IMR-90 (cell line): ENCODE results near the gene SERPINH1.

Experiments
- CEBPB ChIP-seq: IDR thresholded peaks from 2 replicates; pipeline ENCODE4 v1.6.1; 2012; ENCODE audit warnings: low read depth, low read length, improper control_type of control experiment
- CHD1 ChIP-seq: IDR thresholded peaks from 2 replicates; pipeline ENCODE4 v1.6.1; 2012; ENCODE audit warnings: low read depth, low read length, improper control_type of control experiment
- CTCF ChIP-seq: conservative IDR thresholded peaks from 2 replicates; pipeline ENCODE4 v1.5.1; 2012; ENCODE audit warnings: mild to moderate bottlenecking, low read depth, low read length, improper control_type of control experiment
- MAFK ChIP-seq: IDR thresholded peaks from 2 replicates; pipeline ENCODE4 v1.6.1; 2012; ENCODE audit warnings: low read depth, low read length, improper control_type of control experiment
- MAZ ChIP-seq: IDR thresholded peaks from 2 replicates; pipeline ENCODE4 v1.6.1; 2012; ENCODE audit warnings: low read depth, mild to moderate bottlenecking, low read length, improper control_type of control experiment, moderate library complexity, borderline replicate concordance
- POLR2A ChIP-seq: IDR thresholded peaks from 2 replicates; pipeline ENCODE4 v1.6.1; 2012; ENCODE audit warnings: mild to moderate bottlenecking, low read depth, low read length
- RAD21 ChIP-seq: IDR thresholded peaks from 2 replicates; pipeline ENCODE4 v1.6.1; 2012; ENCODE audit warnings: low read length, improper control_type of control experiment
- RCOR1 ChIP-seq: IDR thresholded peaks from 2 replicates; pipeline ENCODE4 v1.6.1; 2012; ENCODE audit warnings: mild to moderate bottlenecking, low read length, improper control_type of control experiment; ENCODE audit not compliant: insufficient replicate concordance
- RFX5 ChIP-seq: IDR thresholded peaks from 2 replicates; pipeline ENCODE4 v1.8.0; 2012; ENCODE audit warnings: low read depth, mild to moderate bottlenecking, low read length, moderate library complexity
- SMC3 ChIP-seq: fragments of 150-350 bp; IDR thresholded peaks from 2 replicates; pipeline ENCODE4 v1.6.1; 2016; ENCODE audit warnings: low read depth, mild to moderate bottlenecking, antibody characterized with exemption, low read length, moderate library complexity
- TF ChIP-seq, protein P1 (sequence below): fragments of 150-350 bp; IDR thresholded peaks from 2 replicates; pipeline ENCODE4 v1.6.1; 2017; ENCODE audit warnings: mild to moderate bottlenecking, antibody characterized with exemption, low read length, low read depth

DNA sequence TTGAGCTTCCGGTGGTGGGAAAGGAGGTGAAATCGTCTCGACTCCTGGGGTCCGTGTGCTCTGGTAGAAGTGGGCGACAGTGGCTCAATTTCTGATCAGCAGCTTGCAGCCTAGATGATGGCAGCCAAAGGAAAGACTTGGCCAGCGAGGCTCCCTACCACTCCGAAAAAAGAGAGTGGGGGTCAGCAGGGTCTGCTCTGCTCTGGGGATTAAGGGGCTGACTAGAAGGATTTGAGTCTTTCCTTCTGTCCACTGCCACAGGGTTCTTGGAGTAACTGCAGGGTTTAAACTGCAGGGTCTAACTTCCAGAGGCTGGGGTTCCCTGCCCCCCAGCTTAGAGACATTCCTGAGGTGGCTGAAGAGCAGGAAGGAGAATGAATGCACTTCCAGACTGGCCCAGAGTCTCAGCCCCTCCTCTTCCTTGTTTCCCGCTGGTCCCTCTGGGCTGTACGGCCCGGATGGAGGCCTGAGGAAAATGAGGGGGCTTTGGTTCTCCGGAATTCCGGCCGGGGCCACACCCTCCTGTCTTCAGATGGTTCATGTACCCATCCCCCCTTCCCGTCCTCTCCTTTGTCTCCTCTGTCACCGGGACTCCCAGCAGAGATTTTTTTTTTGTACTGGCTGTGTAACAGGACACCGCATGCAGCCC, 907 bp downstream of the SERPINH1 start:
- TF ChIP-seq CTCF (no peak), CHD1 (no peak; the same call in 1 of the 2 replicates), POLR2A (no peak; the same call in 1 of the 2 replicates), RAD21 (no peak), SMC3 (no peak), MAFK (no peak), CEBPB (no peak), RCOR1 (no peak), RFX5 (no peak), MAZ (no peak)
- TF ChIP-seq, protein P1, sequence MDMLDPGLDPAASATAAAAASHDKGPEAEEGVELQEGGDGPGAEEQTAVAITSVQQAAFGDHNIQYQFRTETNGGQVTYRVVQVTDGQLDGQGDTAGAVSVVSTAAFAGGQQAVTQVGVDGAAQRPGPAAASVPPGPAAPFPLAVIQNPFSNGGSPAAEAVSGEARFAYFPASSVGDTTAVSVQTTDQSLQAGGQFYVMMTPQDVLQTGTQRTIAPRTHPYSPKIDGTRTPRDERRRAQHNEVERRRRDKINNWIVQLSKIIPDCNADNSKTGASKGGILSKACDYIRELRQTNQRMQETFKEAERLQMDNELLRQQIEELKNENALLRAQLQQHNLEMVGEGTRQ = no peak
